Activated T-helper 2 cell treated with anti-CD3 and anti-CD28 coated beads, Interferon-gamma antibody, Interleukin-2, Interleukin-4, amounts not matched to agents 10 μg/mL and 5 μg/mL and 100 μg/mL, durations not matched to agents 14 hours and 24 hours and 36 hours (primary cell): ENCODE results near the gene CEP120. TPM values are rescaled to one million over a fixed set of nuclear protein-coding genes. Genes with fewer than 3 reads are reported as not detected.
"Not testable (repeated sequence)": the region's sequence is repeated elsewhere in the genome, so short reads cannot be mapped to it uniquely, and the experiment has no call there.

ENCODE experiments used
- DNase-seq: peaks from one replicate; pipeline ENCODE4 v3.0.0; 2021; ENCODE audit warnings: low spot score
- H3K27ac Mint-ChIP-seq: one replicate; pipeline ENCODE4 v1.8.0; 2021; ENCODE audit warnings: mixed read lengths
- H3K27me3 Mint-ChIP-seq: one replicate; pipeline ENCODE4 v1.8.0; 2021; ENCODE audit warnings: low read depth, mixed read lengths
- H3K36me3 Mint-ChIP-seq: one replicate; pipeline ENCODE4 v1.8.0; 2021; ENCODE audit warnings: low read depth, mixed read lengths
- H3K4me1 Mint-ChIP-seq: one replicate; pipeline ENCODE4 v1.8.0; 2021; ENCODE audit warnings: low read depth, mixed read lengths
- H3K4me3 Mint-ChIP-seq: one replicate; pipeline ENCODE4 v1.8.0; 2021; ENCODE audit warnings: low read depth, mild to moderate bottlenecking, moderate library complexity, mixed read lengths
- H3K9me3 Mint-ChIP-seq: one replicate; pipeline ENCODE4 v1.8.0; 2021; ENCODE audit warnings: mixed read lengths
- intact Hi-C: fragments of 100-400 bp; cut with micrococcal nuclease; formaldehyde crosslinking; loops from one replicate; pipeline ENCODE4 v1.15.1; 2023
- total RNA-seq: library from RNA; stranded (reverse); gene quantifications from 2 replicates; pipeline ENCODE4 v1.2.3, GENCODE V29; 2022

The CEP120 gene
- 25.3 and 26.7 TPM in 2 replicates for total RNA-seq

- H3K9me3 Mint-ChIP-seq = no peaks in the 10 kb centered on the region
- peak within 1 kb of the TSS; percentile 50 for H3K4me3 Mint-ChIP-seq
- H3K27me3 Mint-ChIP-seq = no peaks in the 10 kb centered on the region
- H3K4me1 Mint-ChIP-seq = peaks cover 26% of the 10 kb centered on the region
- no peak within 1 kb of the TSS for H3K27ac Mint-ChIP-seq
- peaks cover 6% of the 10 kb centered on the region for H3K36me3 Mint-ChIP-seq
- DNase-seq = peak; percentile 96
- intact Hi-C loops = loop anchor here (1.0 kb wide), 6 partner anchors 15 to 188 kb away; partner anchors contain the start of gene CSNK1G3
Measured at GRCh38 chr5:123423278-123424149, at the start of gene CEP120. Gene CEP120 (minus strand): TSS chr5:123423403. CDS start chr5:123422998, 405 bp downstream.

GRCh38 chr5:123472150-123472924 is 49.1 kb upstream of the CEP120 start:
- Mint-ChIP-seq H3K4me3 (no peak overlapping the region), H3K27ac (no peak overlapping the region), H3K9me3 (peaks cover 25% of the 10 kb centered on the region), H3K27me3 (peaks cover 19% of the 10 kb centered on the region), H3K36me3 (no peaks in the 10 kb centered on the region), H3K4me1 (no peaks in the 10 kb centered on the region)
- no peak for DNase-seq
- intact Hi-C loops = no loop called here

GRCh38 chr5:123471385-123471784 is 48.2 kb upstream of the CEP120 start:
- Mint-ChIP-seq H3K36me3 (no peaks in the 10 kb centered on the region), H3K27ac (no peak overlapping the region), H3K4me1 (no peaks in the 10 kb centered on the region), H3K9me3 (peaks cover 30% of the 10 kb centered on the region), H3K27me3 (peaks cover 20% of the 10 kb centered on the region), H3K4me3 (no peak overlapping the region)
- intact Hi-C loops = no loop called here
- DNase-seq = no peak

GRCh38 chr5:123466839-123467238 is 43.6 kb upstream of the CEP120 start:
- H3K27ac Mint-ChIP-seq, H3K4me3 Mint-ChIP-seq, DNase-seq, intact Hi-C loops, H3K4me1 Mint-ChIP-seq, H3K27me3 Mint-ChIP-seq, H3K36me3 Mint-ChIP-seq: not testable (repeated sequence)
- peaks cover 30% of the 10 kb centered on the region for H3K9me3 Mint-ChIP-seq

- Mint-ChIP-seq H3K36me3 (peaks cover 3% of the 10 kb centered on the region), H3K27ac (peak overlapping the region; percentile 89), H3K9me3 (no peaks in the 10 kb centered on the region), H3K4me3 (no peak overlapping the region), H3K4me1 (peaks cover 14% of the 10 kb centered on the region), H3K27me3 (peaks cover 2% of the 10 kb centered on the region)
- intact Hi-C loops = loop anchor here (1.0 kb wide), 4 partner anchors 12 to 52 kb away; partner anchors contain the start of genes CEP120 and CSNK1G3
- no peak for DNase-seq
Measured at GRCh38 chr5:123460296-123460729, 37.1 kb upstream of the CEP120 start.

- H3K9me3 Mint-ChIP-seq, H3K27ac Mint-ChIP-seq, H3K4me3 Mint-ChIP-seq, H3K36me3 Mint-ChIP-seq, intact Hi-C loops, H3K27me3 Mint-ChIP-seq, DNase-seq: not testable (repeated sequence)
- peaks cover 17% of the 10 kb centered on the region for H3K4me1 Mint-ChIP-seq
Measured at GRCh38 chr5:123458994-123459393, 35.8 kb upstream of the CEP120 start.

GRCh38 chr5:123456242-123456641 is 33.0 kb upstream of the CEP120 start:
- Mint-ChIP-seq H3K36me3 (peaks cover 3% of the 10 kb centered on the region), H3K4me3 (no peak overlapping the region), H3K4me1 (peaks cover 20% of the 10 kb centered on the region), H3K27ac (no peak overlapping the region), H3K9me3 (no peaks in the 10 kb centered on the region), H3K27me3 (peaks cover 3% of the 10 kb centered on the region)
- no peak for DNase-seq
- intact Hi-C loops = no loop called here

GRCh38 chr5:123455640-123456039 is 32.4 kb upstream of the CEP120 start:
- H3K9me3 Mint-ChIP-seq = no peaks in the 10 kb centered on the region
- peaks cover 3% of the 10 kb centered on the region for H3K27me3 Mint-ChIP-seq
- no peak for DNase-seq
- H3K27ac Mint-ChIP-seq = no peak overlapping the region
- intact Hi-C loops = no loop called here
- H3K36me3 Mint-ChIP-seq = peaks cover 3% of the 10 kb centered on the region
- H3K4me3 Mint-ChIP-seq = no peak overlapping the region
- H3K4me1 Mint-ChIP-seq = peaks cover 22% of the 10 kb centered on the region

GRCh38 chr5:123455095-123455494 is 31.9 kb upstream of the CEP120 start:
- Mint-ChIP-seq H3K4me3 (no peak overlapping the region), H3K27ac (no peak overlapping the region), H3K36me3 (peaks cover 2% of the 10 kb centered on the region), H3K27me3 (peaks cover 3% of the 10 kb centered on the region), H3K4me1 (peaks cover 20% of the 10 kb centered on the region), H3K9me3 (no peaks in the 10 kb centered on the region)
- DNase-seq = no peak
- intact Hi-C loops = no loop called here

- Mint-ChIP-seq H3K4me1 (peaks cover 26% of the 10 kb centered on the region), H3K36me3 (no peaks in the 10 kb centered on the region), H3K4me3 (no peak overlapping the region), H3K9me3 (no peaks in the 10 kb centered on the region), H3K27ac (no peak overlapping the region), H3K27me3 (peaks cover 3% of the 10 kb centered on the region)
- no peak for DNase-seq
- intact Hi-C loops = loop anchor here (5.0 kb wide), 1 partner anchor 93 kb away; no protein-coding TSS in a partner anchor
Measured at GRCh38 chr5:123454259-123454911, 31.2 kb upstream of the CEP120 start.

GRCh38 chr5:123452401-123452800 is 29.2 kb upstream of the CEP120 start:
- DNase-seq = no peak
- H3K9me3 Mint-ChIP-seq = no peaks in the 10 kb centered on the region
- intact Hi-C loops = loop anchor here (5.0 kb wide), 1 partner anchor 95 kb away; no protein-coding TSS in a partner anchor
- H3K27ac Mint-ChIP-seq = no peak overlapping the region
- peaks cover 44% of the 10 kb centered on the region for H3K4me1 Mint-ChIP-seq
- no peak overlapping the region for H3K4me3 Mint-ChIP-seq
- peaks cover 3% of the 10 kb centered on the region for H3K27me3 Mint-ChIP-seq
- H3K36me3 Mint-ChIP-seq = no peaks in the 10 kb centered on the region

- H3K9me3 Mint-ChIP-seq = no peaks in the 10 kb centered on the region
- H3K27me3 Mint-ChIP-seq = peaks cover 5% of the 10 kb centered on the region
- intact Hi-C loops = loop anchor here (5.0 kb wide), 1 partner anchor 96 kb away; no protein-coding TSS in a partner anchor
- no peak overlapping the region for H3K4me3 Mint-ChIP-seq
- no peak for DNase-seq
- no peaks in the 10 kb centered on the region for H3K36me3 Mint-ChIP-seq
- H3K27ac Mint-ChIP-seq = no peak overlapping the region
- peaks cover 48% of the 10 kb centered on the region for H3K4me1 Mint-ChIP-seq
Measured at GRCh38 chr5:123451047-123451446, 27.8 kb upstream of the CEP120 start.
